PC-9 (cell line): Measurements from ENCODE around the gene PTPN1. TPM values are rescaled to one million over a fixed set of nuclear protein-coding genes. Genes with fewer than 3 reads are reported as not detected.

Experiments used
- BruUV-seq: library from RNA; stranded (reverse); fragments of 400-500 nt; replicated peaks from 2 replicates; lab custom pipeline; 2021; lab: Mats Ljungman, UMichigan
- CTCF ChIA-PET: fragments of 300-600 bp; sonication (Branson Sonifier 250); formaldehyde crosslinking; loops from one replicate; lab custom pipeline; 2022; ENCODE audit warnings: antibody characterized with exemption; lab: Charles Lee
- POLR2A ChIA-PET: fragments of 300-600 bp; sonication (Branson Sonifier 250); formaldehyde crosslinking; loops from one replicate; lab custom pipeline; 2022; ENCODE audit warnings: antibody characterized with exemption; ENCODE audit not compliant: unreplicated experiment; lab: Charles Lee
- DNase-seq, 2 experiments: peaks; one replicate each; pipeline versions ENCODE4 v3.0.0 to v3.0.0-alpha.2; 2015 to 2022; ENCODE audit warnings: mixed read lengths in 1 of 2
- H2AFZ ChIP-seq: fragments of 200-600 bp; sonication (generic); 2 replicates; pipeline ENCODE4 v1.8.1; 2017; ENCODE audit warnings: antibody characterized with exemption
- H3F3A ChIP-seq: fragments of 200-600 bp; sonication (generic); 2 replicates; pipeline ENCODE4 v1.8.1; 2017; ENCODE audit warnings: antibody characterized with exemption, mild to moderate bottlenecking, low read depth; ENCODE audit not compliant: insufficient read depth
- H3K27ac ChIP-seq: fragments of 200-600 bp; sonication (generic); 2 replicates; pipeline ENCODE4 v1.6.1; 2016; ENCODE audit warnings: mixed run types
- H3K27me3 ChIP-seq: fragments of 200-600 bp; sonication (generic); 2 replicates; pipeline ENCODE4 v1.6.1; 2016; ENCODE audit warnings: low read depth, mixed run types; ENCODE audit not compliant: insufficient read depth
- H3K36me3 ChIP-seq: fragments of 200-600 bp; sonication (generic); 2 replicates; pipeline ENCODE4 v1.6.1; 2016; ENCODE audit warnings: low read depth, mixed run types
- H3K4me1 ChIP-seq: fragments of 200-600 bp; sonication (generic); replicated peaks from 2 replicates; pipeline ENCODE4 v1.6.1; 2016; ENCODE audit warnings: mixed run types; ENCODE audit not compliant: insufficient read depth
- H3K4me2 ChIP-seq: fragments of 200-600 bp; sonication (generic); 2 replicates; pipeline ENCODE4 v1.6.1; 2017; ENCODE audit warnings: mixed run types
- H3K4me3 ChIP-seq: fragments of 200-600 bp; sonication (generic); 2 replicates; pipeline ENCODE4 v1.6.1; 2016; ENCODE audit warnings: mixed run types
- H3K79me2 ChIP-seq: fragments of 200-600 bp; sonication (generic); 2 replicates; pipeline ENCODE4 v1.6.1; 2017; ENCODE audit warnings: low read depth, mixed run types
- H3K9me2 ChIP-seq: fragments of 200-600 bp; sonication (generic); 2 replicates; pipeline ENCODE4 v1.8.1; 2017; ENCODE audit warnings: mild to moderate bottlenecking; ENCODE audit not compliant: insufficient read depth
- H3K9me3 ChIP-seq: fragments of 200-600 bp; sonication (generic); 2 replicates; pipeline ENCODE4 v1.8.1; 2016; ENCODE audit warnings: low read depth; ENCODE audit not compliant: insufficient read depth
- H4K20me1 ChIP-seq: fragments of 200-600 bp; sonication (generic); 2 replicates; pipeline ENCODE4 v1.8.1; 2017; ENCODE audit not compliant: insufficient read depth
- CTCF ChIP-seq: fragments of 200-600 bp; sonication (generic); conservative IDR thresholded peaks from 2 replicates; pipeline ENCODE4 v1.6.1; 2017; ENCODE audit warnings: mixed run types, antibody characterized with exemption, mild to moderate bottlenecking, moderate library complexity
- EZH2 ChIP-seq: fragments of 200-600 bp; sonication (generic); IDR thresholded peaks from 2 replicates; pipeline ENCODE4 v1.8.0; 2017; ENCODE audit warnings: antibody characterized with exemption, low read depth
- intact Hi-C: fragments of 100-400 bp; cut with micrococcal nuclease; formaldehyde crosslinking; loops from one replicate; pipeline ENCODE4 v1.10.0; 2022; ENCODE audit not compliant: unreplicated experiment
- total RNA-seq: library from RNA; stranded (reverse); gene quantifications from 2 replicates; pipeline ENCODE4 v1.2.3, GENCODE V29; 2021

Gene PTPN1
- total RNA-seq, 1 experiment from 2014 or later: 59.8 TPM

DNA sequence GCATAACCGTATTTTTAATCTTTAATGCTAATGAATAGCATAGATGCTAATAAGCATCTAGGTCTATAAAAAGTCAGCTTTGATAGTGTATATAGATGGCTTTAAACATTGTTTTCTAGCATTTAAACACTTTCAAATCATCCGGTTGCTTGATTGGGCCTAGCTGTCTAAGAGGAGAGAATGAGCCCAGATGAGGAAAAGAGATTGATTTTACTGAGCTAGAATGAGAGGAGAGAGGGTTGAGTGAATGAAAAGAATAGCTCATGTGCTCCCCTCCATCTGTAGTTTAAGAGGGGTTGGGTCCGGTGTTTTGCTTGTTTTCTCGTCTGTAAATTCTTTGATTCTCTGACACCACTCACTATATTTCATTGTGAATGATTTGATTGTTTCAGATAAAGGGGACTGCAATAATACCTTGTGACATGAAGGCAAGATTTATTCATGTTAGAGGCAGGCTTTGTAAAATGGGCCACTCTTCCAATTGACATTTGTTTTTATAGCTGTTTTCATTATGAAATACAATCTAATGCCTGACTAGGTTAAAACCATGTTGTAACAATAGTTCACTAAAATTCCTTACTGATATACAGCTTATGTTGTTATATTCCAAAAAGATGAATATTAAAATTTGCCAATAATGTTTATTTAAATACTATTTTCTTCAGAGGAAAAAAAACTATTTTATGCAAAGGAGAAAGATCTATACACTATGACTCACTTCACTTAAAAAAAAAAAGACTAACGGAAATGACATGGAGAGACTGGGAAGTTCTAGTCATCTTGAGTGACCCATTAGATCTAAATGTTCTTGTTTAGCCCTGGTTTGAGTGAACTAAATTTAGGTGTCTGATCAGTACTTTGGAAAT is 3.2 kb downstream of the PTPN1 start:
- Histone ChIP-seq H3K9me3 (no peaks in the 10 kb centered on the region), H3K4me3 (peak overlapping the region; percentile 75; the same call in 1 of the 2 replicates), H3K79me2 (peaks cover 79% of the 10 kb centered on the region), H3K27ac (no peak overlapping the region), H3K9me2 (no peaks in the 10 kb centered on the region), H4K20me1 (peaks cover 14% of the 10 kb centered on the region; the same call in 1 of the 2 replicates), H3K4me2 (peak overlapping the region; percentile 98), H2AFZ (no peak overlapping the region), H3K4me1 (peaks cover 41% of the 10 kb centered on the region), H3F3A (peaks cover 14% of the 10 kb centered on the region; the same call in 1 of the 2 replicates), H3K36me3 (peaks cover 7% of the 10 kb centered on the region; the same call in 1 of the 2 replicates), H3K27me3 (no peaks in the 10 kb centered on the region)
- TF ChIP-seq CTCF (no peak), EZH2 (no peak)
- CTCF ChIA-PET: interaction anchor here (0.6 to 0.7 kb wide), 2 partner anchors 10 to 14 kb away, joined by 3 read pairs; no protein-coding TSS in a partner anchor
- BruUV-seq: no TSS peak
- DNase-seq: no peak
- POLR2A ChIA-PET: interaction anchor here (0.6 to 0.7 kb wide), 3 partner anchors 12 to 48 kb away, joined by 6 to 9 read pairs (median 7); no protein-coding TSS in a partner anchor
- intact Hi-C loops: no loop called here

DNA sequence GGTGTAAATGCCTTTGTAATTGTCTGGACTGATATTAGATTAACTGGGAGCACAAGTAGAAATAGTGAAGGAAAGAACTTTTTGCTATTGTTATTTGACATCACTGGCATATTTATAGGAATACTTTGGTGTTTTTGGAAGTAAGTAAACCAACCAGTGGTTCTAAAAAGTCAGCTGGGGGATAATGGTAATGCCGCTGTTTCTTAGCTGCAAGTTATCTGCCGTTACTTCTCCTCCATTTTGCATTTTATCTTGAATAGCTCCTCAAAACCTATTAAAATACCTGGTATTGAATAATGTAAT is 3.8 kb downstream of the PTPN1 start:
- Histone ChIP-seq H3K4me2 (peak overlapping the region; percentile 98), H3K79me2 (peaks cover 85% of the 10 kb centered on the region), H3F3A (peaks cover 9% of the 10 kb centered on the region; the same call in 1 of the 2 replicates), H3K4me3 (no peak overlapping the region), H3K27me3 (no peaks in the 10 kb centered on the region), H3K4me1 (peaks cover 41% of the 10 kb centered on the region), H3K27ac (no peak overlapping the region), H4K20me1 (peaks cover 14% of the 10 kb centered on the region; the same call in 1 of the 2 replicates), H3K9me3 (no peaks in the 10 kb centered on the region), H3K9me2 (no peaks in the 10 kb centered on the region), H3K36me3 (peaks cover 7% of the 10 kb centered on the region; the same call in 1 of the 2 replicates), H2AFZ (no peak overlapping the region)
- TF ChIP-seq CTCF (no peak), EZH2 (no peak)
- intact Hi-C loops: no loop called here
- no peak for DNase-seq
- ChIA-PET CTCF (interaction anchor here (1.0 kb wide), 1 partner anchor 73 kb away, joined by 3 read pairs; no protein-coding TSS in a partner anchor), POLR2A (no interaction called here)
- BruUV-seq: no TSS peak

- TF ChIP-seq EZH2 (no peak), CTCF (no peak)
- Histone ChIP-seq H3K9me2 (no peaks in the 10 kb centered on the region), H3K9me3 (no peaks in the 10 kb centered on the region), H3K4me3 (no peak overlapping the region), H3K4me1 (peaks cover 34% of the 10 kb centered on the region), H2AFZ (no peak overlapping the region), H3F3A (peaks cover under 1% of the 10 kb centered on the region; the same call in 1 of the 2 replicates), H3K27me3 (no peaks in the 10 kb centered on the region), H3K79me2 (peaks cover 93% of the 10 kb centered on the region), H4K20me1 (peaks cover 18% of the 10 kb centered on the region; the same call in 1 of the 2 replicates), H3K27ac (no peak overlapping the region), H3K36me3 (peaks cover 7% of the 10 kb centered on the region; the same call in 1 of the 2 replicates), H3K4me2 (no peak overlapping the region)
- no TSS peak for BruUV-seq
- ChIA-PET CTCF (interaction anchor here (0.6 to 1.0 kb wide), 2 partner anchors 72 to 499 kb away, joined by 3 read pairs; no protein-coding TSS in a partner anchor), POLR2A (interaction anchor here (0.6 kb wide), 1 partner anchor 58 kb away, joined by 8 read pairs; no protein-coding TSS in a partner anchor)
- intact Hi-C loops: no loop called here
- no peak for DNase-seq
These were observed 4.6 kb downstream of the PTPN1 start for GRCh38 chr20:50514750-50515149.
